Ovary (tissue), 9 donors: ENCODE data around the gene FOXP1. TPM values are rescaled to one million over a fixed set of nuclear protein-coding genes. Genes with fewer than 3 reads are reported as not detected.
A peak's percentile ranks its signal among the peaks of the same experiment; 100 is the strongest.

Experiments used
- DNase-seq, 5 donors: peaks; one replicate each; pipeline ENCODE4 v3.0.0-alpha.2; 2019 to 2020
- H3K27ac ChIP-seq, 2 donors: fragments of 200-600 bp; one replicate each; pipeline versions ENCODE4 v1.5.1 to v1.8.0; 2019 to 2022
- H3K27me3 ChIP-seq: fragments of 200-600 bp; one replicate; pipeline ENCODE4 v1.8.0; 2022
- H3K36me3 ChIP-seq: fragments of 200-600 bp; sonication (generic); one replicate; pipeline ENCODE4 v1.5.1; 2019
- H3K4me1 ChIP-seq: one replicate; pipeline ENCODE4 v1.8.1; 2013; ENCODE audit warnings: mild to moderate bottlenecking, moderate library complexity; ENCODE audit not compliant: insufficient read depth
- H3K4me3 ChIP-seq: fragments of 200-600 bp; sonication (generic); one replicate; pipeline ENCODE4 v1.5.1; 2017
- H3K9me3 ChIP-seq, 2 donors: fragments of 200-600 bp in 1 of 2; sonication (generic) in 1 of 2; one replicate each; pipeline versions ENCODE4 v1.5.1 to v1.8.1; 2013 to 2019; ENCODE audit warnings: mild to moderate bottlenecking in 1 of 2, moderate library complexity in 1 of 2
- EP300 ChIP-seq: sonication (generic); formaldehyde crosslinking; IDR thresholded peaks from one replicate; pipeline ENCODE4 v1.6.1; 2017; ENCODE audit warnings: antibody characterized with exemption
- POLR2A ChIP-seq: fragments of 450-650 bp; IDR thresholded peaks from one replicate; pipeline ENCODE4 v1.6.1; 2017; ENCODE audit warnings: antibody characterized with exemption, mild to moderate bottlenecking, moderate library complexity
- WGBS, 3 donors: extraction: QIAGEN DNeasy Blood & Tissue Kit in 1 of 3; methylation state at CpG; one replicate each; pipeline versions ENCODE4 v1.1.5 to v1.1.7; 2013 to 2017; 5-methylcytosine and 5-hydroxymethylcytosine counted together
- intact Hi-C, 4 donors: fragments of 100-400 bp; cut with DNase I; formaldehyde crosslinking; loops; one replicate each; pipeline versions ENCODE4 v1.11.0 to v1.15.1; 2022 to 2023
- polyA plus RNA-seq, 2 donors: library from polyadenylated mRNA; stranded (reverse); fragments of 200-250 nt in 1 of 2; fragments of 350-450 nt in 1 of 2; fragmentation: Illumina TruSeq in 1 of 2; extraction: RNeasy Lipid Tissue Mini Kit (QIAGEN cat#74804) in 1 of 2; gene quantifications; one replicate each; pipeline ENCODE4 v1.2.3, GENCODE V29; 2013 to 2014
- total RNA-seq, 7 donors: library from RNA; depleted of rRNA in 2 of 7; stranded (reverse); fragments of >200 nt in 2 of 7; fragmentation: NEBNext Ultra II Directional in 3 of 7; extraction: Animal tissue kit (Norgen Biotek cat#: 25700) in 3 of 7; gene quantifications; one replicate each; pipeline versions ENCODE4 v1.1.0 to v1.2.4, GENCODE V29; 2016 to 2023
- TF ChIP-seq, protein P1 (sequence below), 3 donors: fragments of 450-650 bp in 2 of 3; fragments of 200-600 bp in 1 of 3; IDR thresholded peaks; one replicate each; pipeline versions ENCODE4 v1.5.1 to v1.8.0; 2016 to 2022; ENCODE audit warnings: antibody characterized with exemption in 3 of 3, mild to moderate bottlenecking in 1 of 3
- donor health status: DM: no; HTN: no; CAD: no; lungs with moderate emphysema.
- donor health status: DM: no; HTN: no; CAD: no.
- donor health status: Bipolar disorder and iron deficiency.
- donor health status: DM: yes; HTN: yes; CAD: no.
- donor health status: DM: no; HTN: no; CAD: no.
- donor health status: DM: yes; HTN: yes; CAD: no.

FOXP1 gene
- total and polyA plus RNA-seq, 9 donors, result 31.7 to 126 (median 114) TPM

- no peak for DNase-seq
- Histone ChIP-seq H3K4me3 (no peak overlapping the region), H3K4me1 (peaks cover 4% of the 10 kb centered on the region), H3K27ac (peak overlapping the region in 1 of 2 donors; percentile 33), H3K9me3 (no peaks in the 10 kb centered on the region), H3K36me3 (no peaks in the 10 kb centered on the region), H3K27me3 (no peaks in the 10 kb centered on the region)
- WGBS, 3 donors, result 74 to 89% (median 74%) methylated on average over 9 of the region's 9 CpGs
- intact Hi-C loops, result loop anchor here in 1 of 4 donors (2.0 kb wide), 1 partner anchor 44 kb away; no protein-coding TSS in a partner anchor
- TF ChIP-seq, protein P1, sequence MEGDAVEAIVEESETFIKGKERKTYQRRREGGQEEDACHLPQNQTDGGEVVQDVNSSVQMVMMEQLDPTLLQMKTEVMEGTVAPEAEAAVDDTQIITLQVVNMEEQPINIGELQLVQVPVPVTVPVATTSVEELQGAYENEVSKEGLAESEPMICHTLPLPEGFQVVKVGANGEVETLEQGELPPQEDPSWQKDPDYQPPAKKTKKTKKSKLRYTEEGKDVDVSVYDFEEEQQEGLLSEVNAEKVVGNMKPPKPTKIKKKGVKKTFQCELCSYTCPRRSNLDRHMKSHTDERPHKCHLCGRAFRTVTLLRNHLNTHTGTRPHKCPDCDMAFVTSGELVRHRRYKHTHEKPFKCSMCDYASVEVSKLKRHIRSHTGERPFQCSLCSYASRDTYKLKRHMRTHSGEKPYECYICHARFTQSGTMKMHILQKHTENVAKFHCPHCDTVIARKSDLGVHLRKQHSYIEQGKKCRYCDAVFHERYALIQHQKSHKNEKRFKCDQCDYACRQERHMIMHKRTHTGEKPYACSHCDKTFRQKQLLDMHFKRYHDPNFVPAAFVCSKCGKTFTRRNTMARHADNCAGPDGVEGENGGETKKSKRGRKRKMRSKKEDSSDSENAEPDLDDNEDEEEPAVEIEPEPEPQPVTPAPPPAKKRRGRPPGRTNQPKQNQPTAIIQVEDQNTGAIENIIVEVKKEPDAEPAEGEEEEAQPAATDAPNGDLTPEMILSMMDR (IDR thresholded peaks at IDR 0.05), result no peak
- TF ChIP-seq POLR2A, result no peak
- no peak for TF ChIP-seq EP300
Observed at GRCh38 chr3:71310980-71311660, 272.4 kb downstream of the FOXP1 start.

DNA sequence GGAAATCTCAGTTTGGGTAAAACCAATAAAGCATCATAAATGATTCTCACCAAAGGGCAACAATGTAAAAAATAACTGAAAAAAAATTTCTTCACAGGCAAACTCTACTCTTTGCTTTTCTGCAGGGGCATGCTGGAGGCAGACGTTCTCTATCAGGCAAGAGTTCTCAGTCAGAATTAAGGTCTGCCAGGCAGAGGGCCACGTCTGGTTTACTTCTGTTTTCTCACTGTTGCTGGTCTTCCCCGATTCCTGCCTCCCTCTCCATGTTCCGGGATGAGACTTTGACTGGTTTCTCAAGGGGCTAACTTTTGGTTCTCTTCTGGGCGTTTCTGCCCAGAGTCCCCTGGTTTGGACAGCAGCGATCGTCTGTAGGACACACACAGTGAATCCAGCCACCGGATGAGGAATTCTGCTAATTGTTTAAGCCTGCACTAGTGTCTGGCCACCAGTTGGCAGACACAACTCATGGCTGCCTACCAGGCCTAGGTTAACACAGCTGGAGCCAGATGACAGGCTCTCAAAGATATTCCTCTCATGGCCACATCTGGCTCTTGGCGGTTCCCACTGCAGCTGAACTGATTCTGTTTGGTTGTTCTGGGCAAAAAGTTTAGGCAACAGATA lies 273.1 kb downstream of the FOXP1 start:
- H3K4me1 ChIP-seq, result peaks cover 4% of the 10 kb centered on the region
- no peak overlapping the region for H3K4me3 ChIP-seq
- intact Hi-C loops, result loop anchor here in 1 of 4 donors (2.0 kb wide), 1 partner anchor 44 kb away; no protein-coding TSS in a partner anchor
- TF ChIP-seq EP300 (no peak), POLR2A (no peak)
- TF ChIP-seq, protein P1 (IDR thresholded peaks at IDR 0.05), result no peak
- peak overlapping the region in 1 of 2 donors; percentile 33 for H3K27ac ChIP-seq
- WGBS, 3 donors, result 13 to 45% (median 25%) methylated on average over 9 of the region's 9 CpGs
- H3K27me3 ChIP-seq, result no peaks in the 10 kb centered on the region
- H3K36me3 ChIP-seq, result no peaks in the 10 kb centered on the region
- peak; percentile 31 to 54 (median 43) for DNase-seq
- no peaks in the 10 kb centered on the region for H3K9me3 ChIP-seq

GRCh38 chr3:71309886-71310285 lies 273.6 kb downstream of the FOXP1 start:
- Histone ChIP-seq H3K9me3 (no peaks in the 10 kb centered on the region), H3K4me3 (no peak overlapping the region), H3K27ac (no peak overlapping the region), H3K36me3 (no peaks in the 10 kb centered on the region), H3K27me3 (no peaks in the 10 kb centered on the region), H3K4me1 (peaks cover 4% of the 10 kb centered on the region)
- intact Hi-C loops, result loop anchor here in 2 of 4 donors (2.0 to 5.0 kb wide), 3 partner anchors 45 to 593 kb away; partner anchors contain the start of gene FOXP1 (in 1 of the 2)
- 47 to 49% (median 47%) methylated on average over 1 of the region's 1 CpG for WGBS, 3 donors
- TF ChIP-seq, protein P1 (IDR thresholded peaks at IDR 0.05), result no peak
- TF ChIP-seq EP300, result no peak
- no peak for TF ChIP-seq POLR2A
- no peak for DNase-seq

GRCh38 chr3:71309342-71309741 lies 274.2 kb downstream of the FOXP1 start:
- intact Hi-C loops, result loop anchor here in 1 of 4 donors (5.0 kb wide), 2 partner anchors 273 to 592 kb away; partner anchors contain the start of gene FOXP1
- DNase-seq, result no peak
- Histone ChIP-seq H3K4me1 (peaks cover 4% of the 10 kb centered on the region), H3K27me3 (no peaks in the 10 kb centered on the region), H3K4me3 (no peak overlapping the region), H3K36me3 (no peaks in the 10 kb centered on the region), H3K27ac (no peak overlapping the region), H3K9me3 (no peaks in the 10 kb centered on the region)
- 48 to 64% (median 63%) methylated on average over 3 of the region's 3 CpGs for WGBS, 3 donors
- no peak for TF ChIP-seq POLR2A
- TF ChIP-seq, protein P1 (IDR thresholded peaks at IDR 0.05), result no peak
- no peak for TF ChIP-seq EP300
